Common myeloid progenitor, CD34-positive (primary cell): Measurements from ENCODE around the gene CUTA.
A peak's percentile ranks its signal among the peaks of the same experiment; 100 is the strongest.
"Not testable (repeated sequence)": the region's sequence is repeated elsewhere in the genome, so short reads cannot be mapped to it uniquely, and the experiment has no call there.

Source experiments
- CTCF ChIA-PET: fragments of 350-600 bp; sonication (Branson Sonifier 250); formaldehyde crosslinking; loops from one replicate; lab custom pipeline; 2021; ENCODE audit warnings: antibody characterized with exemption; lab: Charles Lee
- POLR2A ChIA-PET: fragments of 350-600 bp; sonication (Branson Sonifier 250); formaldehyde crosslinking; loops from one replicate; lab custom pipeline; 2021; ENCODE audit warnings: antibody characterized with exemption; lab: Charles Lee
- DNase-seq, 3 donors: peaks; one replicate each; pipeline versions ENCODE4 v3.0.0 to v3.0.0-alpha.2; 2013
- H3K27ac ChIP-seq, 2 experiments: 1 replicate in 1 of 2; 2 replicates in 1 of 2; pipeline ENCODE4 v1.7.0; 2013; ENCODE audit warnings: inconsistent platforms in 2 of 2, low read length in 2 of 2, mild to moderate bottlenecking in 2 of 2, low read depth in 1 of 2, moderate library complexity in 1 of 2; ENCODE audit not compliant: severe bottlenecking in 2 of 2, insufficient read depth in 1 of 2, poor library complexity in 1 of 2
- H3K27me3 ChIP-seq, 5 experiments: replicated peaks in 2 of 5; 1 replicate in 3 of 5; 2 replicates in 2 of 5; pipeline versions ENCODE4 v1.6.1 to v1.7.0; 2013; ENCODE audit warnings: low read length in 4 of 5, mild to moderate bottlenecking in 2 of 5, moderate library complexity in 2 of 5, inconsistent platforms in 1 of 5; ENCODE audit not compliant: insufficient read depth in 5 of 5, control insufficient read depth in 4 of 5
- H3K36me3 ChIP-seq, 4 experiments: 1 replicate in 2 of 4; 2 replicates in 2 of 4; pipeline versions ENCODE4 v1.6.1 to v1.7.0; 2013; ENCODE audit warnings: low read length in 3 of 4, control low read depth in 1 of 4, mild to moderate bottlenecking in 1 of 4; ENCODE audit not compliant: control insufficient read depth in 4 of 4, insufficient read depth in 4 of 4
- H3K4me1 ChIP-seq, 4 experiments: 1 replicate in 3 of 4; 2 replicates in 1 of 4; pipeline versions ENCODE4 v1.6.1 to v1.7.1; 2013; ENCODE audit warnings: low read length in 3 of 4, mild to moderate bottlenecking in 3 of 4, control low read depth in 1 of 4, inconsistent platforms in 1 of 4, moderate library complexity in 1 of 4; ENCODE audit not compliant: control insufficient read depth in 4 of 4, insufficient read depth in 4 of 4; ENCODE audit errors: control extremely low read depth in 1 of 4
- H3K4me3 ChIP-seq, 7 experiments: 1 replicate in 4 of 7; 2 replicates in 3 of 7; pipeline versions ENCODE4 v1.5.1 to v1.7.0; 2013; ENCODE audit warnings: mild to moderate bottlenecking in 7 of 7, low read length in 6 of 7, moderate library complexity in 6 of 7, inconsistent platforms in 2 of 7, low read depth in 2 of 7, control low read depth in 1 of 7; ENCODE audit not compliant: insufficient read depth in 4 of 7, control insufficient read depth in 1 of 7; ENCODE audit errors: extremely low read depth in 1 of 7
- H3K9me3 ChIP-seq, 5 experiments: 1 replicate in 4 of 5; 2 replicates in 1 of 5; pipeline versions ENCODE4 v1.6.1 to v1.7.1; 2013; ENCODE audit warnings: low read length in 4 of 5, mild to moderate bottlenecking in 2 of 5, inconsistent platforms in 1 of 5, low read depth in 1 of 5, moderate library complexity in 1 of 5; ENCODE audit not compliant: control insufficient read depth in 4 of 5, insufficient read depth in 2 of 5; ENCODE audit errors: control extremely low read depth in 1 of 5
- WGBS: methylation state at CpG from one replicate; pipeline ENCODE4 v1.1.5; 2013; ENCODE audit not compliant: insufficient coverage; 5-methylcytosine and 5-hydroxymethylcytosine counted together

Gene CUTA

DNA sequence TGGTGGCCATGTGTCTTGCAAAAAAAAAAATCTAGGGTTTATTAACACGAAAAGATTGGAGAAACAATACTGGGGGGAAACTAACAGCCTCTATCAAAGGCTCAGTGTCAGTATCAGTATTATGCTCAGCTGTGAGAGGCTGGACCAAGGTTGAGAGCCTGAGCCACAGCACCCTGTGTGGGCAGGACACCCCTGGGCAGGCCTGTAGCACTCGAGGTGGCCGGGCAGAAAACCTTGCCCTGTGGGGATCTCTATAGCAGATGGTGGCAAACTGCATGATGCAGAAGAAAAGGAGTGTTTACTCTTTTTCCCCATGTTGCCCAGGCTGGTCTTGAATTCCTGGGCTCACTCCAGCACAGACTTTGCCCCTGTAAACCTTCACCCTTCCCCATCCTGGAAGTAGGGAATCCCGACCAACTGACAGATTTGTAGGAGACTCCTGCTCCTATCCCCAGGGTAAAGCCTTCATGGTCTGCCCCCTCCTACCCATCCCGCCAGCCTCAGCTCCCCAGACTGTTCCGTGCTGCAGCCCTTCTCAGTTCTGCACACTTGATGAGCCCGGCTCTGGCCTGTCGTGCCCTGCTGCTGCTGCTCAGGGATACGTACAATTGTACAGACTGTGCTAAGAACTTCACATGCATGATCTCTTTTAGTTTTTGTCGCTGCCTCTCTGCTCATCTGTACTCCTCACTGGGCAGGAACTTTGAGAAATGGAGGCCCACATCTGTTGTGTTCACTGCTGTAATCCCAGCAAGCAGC is 34.3 kb downstream of the CUTA start:
- POLR2A ChIA-PET, result no interaction called here
- Histone ChIP-seq H3K4me3 (no peak overlapping the region), H3K4me1 (no peaks in the 10 kb centered on the region), H3K9me3 (no peaks in the 10 kb centered on the region), H3K27me3 (no peaks in the 10 kb centered on the region), H3K27ac (no peak overlapping the region), H3K36me3 (no peaks in the 10 kb centered on the region)
- DNase-seq, result no peak
- CTCF ChIA-PET, result interaction anchor here (0.6 kb wide), 1 partner anchor 24 kb away, joined by 4 read pairs; no protein-coding TSS in a partner anchor
- WGBS, result 96% methylated on average over 5 of the region's 10 CpGs

DNA sequence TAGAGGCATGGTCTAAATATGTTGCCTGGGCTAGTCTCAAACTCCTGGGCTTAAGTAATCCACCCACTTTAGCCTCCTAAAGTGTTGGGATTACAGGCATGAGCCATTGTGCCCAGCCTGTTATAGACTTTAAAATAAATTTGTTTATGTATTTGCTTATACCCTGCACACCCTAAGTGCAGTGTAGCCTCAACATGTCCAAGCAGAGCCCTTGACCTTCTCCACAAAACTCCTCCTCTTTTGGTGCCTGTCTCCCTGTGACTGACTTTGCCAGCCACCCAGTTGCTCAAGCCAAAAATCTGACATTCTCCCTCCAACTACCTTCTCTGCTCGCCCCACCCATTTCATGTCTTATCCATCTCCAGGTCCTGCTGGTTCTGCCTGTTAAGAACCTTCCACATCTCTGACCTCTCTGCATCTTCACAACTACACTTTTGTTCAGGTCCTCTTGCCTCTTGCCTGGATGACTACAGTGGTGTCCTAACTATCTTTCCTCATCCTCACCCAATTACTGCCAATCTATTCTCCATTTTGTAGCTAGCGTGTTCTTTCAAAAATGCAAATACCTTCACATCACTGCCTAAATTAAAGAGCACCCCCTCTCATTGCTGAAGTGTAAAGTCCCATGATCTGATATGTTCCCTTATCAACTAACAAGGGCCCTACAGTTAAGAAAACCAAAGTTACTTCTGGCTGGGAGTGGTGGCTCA is 37.5 kb downstream of the CUTA start:
- Histone ChIP-seq H3K4me3 (no peak overlapping the region), H3K27me3 (no peaks in the 10 kb centered on the region), H3K9me3 (no peaks in the 10 kb centered on the region), H3K27ac (no peak overlapping the region), H3K36me3 (no peaks in the 10 kb centered on the region), H3K4me1 (peaks cover 0 to 6% (median 3%) of the 10 kb centered on the region in 4 experiments)
- WGBS, result 100% methylated on average over 2 of the region's 2 CpGs
- no peak for DNase-seq
- ChIA-PET CTCF (no interaction called here), POLR2A (no interaction called here)

DNA sequence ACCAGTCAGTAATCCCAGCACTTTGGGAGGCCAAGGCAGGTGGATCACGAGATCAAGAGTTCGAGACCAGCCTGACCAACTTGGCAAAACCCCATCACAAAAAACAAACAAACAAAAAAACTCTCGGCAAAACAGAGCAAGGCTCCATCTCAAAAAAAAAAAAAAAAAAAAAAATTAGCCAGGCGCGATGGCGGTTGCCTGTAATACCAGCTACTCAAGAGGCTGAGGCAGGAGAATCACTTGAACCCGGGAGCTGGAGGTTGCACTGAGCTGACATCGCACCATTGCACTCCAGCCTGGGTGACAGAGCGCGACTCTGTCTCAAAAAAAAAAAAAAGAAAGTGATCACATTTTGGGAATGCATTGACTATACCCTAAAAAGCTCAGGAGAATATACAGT is 38.7 kb downstream of the CUTA start:
- CTCF ChIA-PET, result interaction anchor here (1.0 to 1.7 kb wide), 3 partner anchors 10 to 12 kb away, joined by 3 read pairs; no protein-coding TSS in a partner anchor
- POLR2A ChIA-PET, H3K36me3 ChIP-seq, H3K9me3 ChIP-seq, H3K4me3 ChIP-seq, H3K27ac ChIP-seq, H3K27me3 ChIP-seq, DNase-seq: not testable (repeated sequence)
- H3K4me1 ChIP-seq, result peaks cover 0 to 19% (median 14%) of the 10 kb centered on the region in 4 experiments
- 92% methylated on average over 6 of the region's 10 CpGs for WGBS

DNA sequence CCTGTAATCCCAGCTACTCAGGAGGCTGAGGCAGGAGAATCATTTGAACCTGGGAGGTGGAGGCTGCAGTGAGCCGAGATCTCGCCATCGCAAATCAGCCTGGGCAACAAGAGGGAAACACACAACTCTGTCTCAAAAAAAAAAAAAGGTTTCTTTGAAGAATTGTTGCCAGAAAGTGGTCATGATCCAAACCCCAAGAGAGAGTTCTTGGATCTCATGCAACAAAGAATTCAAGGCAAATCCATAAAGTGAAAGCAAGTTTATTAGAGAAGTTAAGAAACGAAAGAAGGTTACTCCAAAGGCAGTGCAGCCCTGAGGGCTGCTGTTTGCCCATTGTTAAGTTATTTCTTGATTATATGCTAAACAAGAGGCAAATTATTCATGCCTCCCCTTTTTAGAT is 40.7 kb downstream of the CUTA start:
- POLR2A ChIA-PET, result no interaction called here
- Histone ChIP-seq H3K36me3 (no peaks in the 10 kb centered on the region), H3K27me3 (no peaks in the 10 kb centered on the region), H3K4me1 (peaks cover 0 to 38% (median 26%) of the 10 kb centered on the region in 4 experiments), H3K4me3 (no peak overlapping the region), H3K27ac (no peak overlapping the region), H3K9me3 (no peaks in the 10 kb centered on the region)
- DNase-seq, result no peak
- CTCF ChIA-PET, result no interaction called here
- 100% methylated on average over 4 of the region's 4 CpGs for WGBS

DNA sequence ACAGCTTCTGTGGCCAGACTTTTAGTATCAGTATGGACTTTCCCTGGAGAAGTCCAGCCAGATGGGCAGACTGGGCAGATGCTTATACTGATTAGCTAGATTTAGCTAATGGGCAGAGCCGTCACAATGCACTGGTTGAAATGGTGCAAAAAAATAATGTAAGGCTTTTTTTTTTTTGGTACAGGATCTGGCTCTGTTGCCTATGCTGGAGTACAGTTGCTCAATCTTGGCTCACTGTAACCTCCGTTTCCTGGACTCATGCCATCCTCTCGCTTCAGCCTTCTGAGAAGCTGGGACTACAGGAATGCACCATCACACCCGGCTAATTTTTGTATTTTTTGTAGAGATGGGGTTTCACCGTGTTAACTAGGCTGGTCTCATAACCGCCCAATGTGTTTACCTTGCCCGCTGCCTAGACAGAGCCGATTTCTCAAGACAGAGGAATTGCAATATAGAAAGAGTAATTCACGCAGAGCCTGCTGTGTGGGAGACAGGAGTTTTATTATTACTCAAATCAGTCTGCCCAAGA is 42.7 kb downstream of the CUTA start:
- Histone ChIP-seq H3K27me3 (no peaks in the 10 kb centered on the region), H3K27ac (no peak overlapping the region), H3K36me3 (no peaks in the 10 kb centered on the region), H3K9me3 (no peaks in the 10 kb centered on the region), H3K4me3 (no peak overlapping the region), H3K4me1 (peaks cover 0 to 41% (median 26%) of the 10 kb centered on the region in 4 experiments)
- 56% methylated on average over 6 of the region's 9 CpGs for WGBS
- peak in 2 of 3 donors; percentile 68 to 78 for DNase-seq
- ChIA-PET POLR2A (no interaction called here), CTCF (interaction anchor here (1.1 to 2.0 kb wide), 7 partner anchors 10 to 86 kb away, joined by 3 to 11 read pairs (median 4); partner anchors contain the start of gene WDR46)

DNA sequence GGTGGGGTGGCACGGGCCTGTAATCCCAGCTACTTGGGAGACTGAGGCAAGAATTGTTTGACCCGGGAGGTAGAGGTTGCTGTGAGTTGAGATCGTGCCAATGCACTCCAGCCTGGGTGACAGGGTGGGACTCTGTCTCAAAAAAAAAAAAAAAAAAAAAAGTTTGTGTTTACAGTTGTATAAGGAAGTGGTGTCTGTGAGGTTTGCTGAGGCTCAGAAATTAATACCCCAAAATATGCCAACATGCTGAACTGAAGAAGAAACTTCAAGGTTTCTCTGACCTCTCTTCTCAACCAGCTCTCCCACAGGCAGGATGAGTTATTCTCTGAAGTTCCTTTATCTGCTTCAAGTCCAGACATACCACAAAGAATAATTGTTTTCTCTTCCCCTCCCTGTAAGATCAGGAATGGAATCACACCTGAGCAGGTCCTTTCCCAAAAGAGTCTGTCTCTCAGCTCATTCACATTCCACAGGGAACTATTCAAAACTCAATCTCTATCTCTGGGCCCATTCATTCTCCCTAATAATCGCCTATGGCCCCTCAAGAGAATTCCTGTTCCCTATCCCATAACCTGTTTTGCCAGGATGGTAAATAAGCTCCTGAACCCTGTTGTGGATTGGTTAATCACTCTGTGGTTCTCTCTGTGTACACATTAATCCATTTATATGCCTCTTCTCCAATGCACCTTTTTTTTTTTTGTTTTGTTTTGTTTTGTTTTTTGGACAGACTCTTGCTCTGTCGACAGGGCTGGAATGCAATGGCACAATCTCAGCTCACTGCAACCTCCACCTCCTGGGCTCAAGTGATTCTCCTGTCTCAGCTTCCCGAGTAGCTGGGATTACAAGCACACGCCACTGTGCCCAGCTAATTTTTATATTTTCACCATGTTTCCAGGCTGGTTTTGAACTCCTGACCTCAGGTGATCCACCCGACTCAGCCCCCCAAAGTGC is 43.7 kb downstream of the CUTA start:
- Histone ChIP-seq H3K36me3 (no peaks in the 10 kb centered on the region), H3K27ac (no peak overlapping the region), H3K4me1 (peaks cover 0 to 41% (median 26%) of the 10 kb centered on the region in 4 experiments), H3K4me3 (no peak overlapping the region), H3K27me3 (no peaks in the 10 kb centered on the region), H3K9me3 (no peaks in the 10 kb centered on the region)
- 95% methylated on average over 5 of the region's 8 CpGs for WGBS
- ChIA-PET CTCF (interaction anchor here (0.8 to 2.0 kb wide), 9 partner anchors 9 to 195 kb away, joined by 3 to 11 read pairs (median 4); no protein-coding TSS in a partner anchor), POLR2A (no interaction called here)
- peak in 2 of 3 donors; percentile 24 to 29 for DNase-seq
